HG03108 (cell line): ENCODE data around the gene AKAP7.
"Not testable (repeated sequence)": the region's sequence is repeated elsewhere in the genome, so short reads cannot be mapped to it uniquely, and the experiment has no call there.

Experiments
- ATAC-seq: cut with Tn5 transposase; IDR thresholded peaks from one replicate; pipeline ENCODE4 v1.9.1; 2021; ENCODE audit warnings: moderate library complexity; ENCODE audit not compliant: unreplicated experiment

The AKAP7 gene

GRCh38 chr6:131135244-131136020 lies at the start of gene AKAP7:
Gene AKAP7 (plus strand): TSS chr6:131135467. CDS start chr6:131135764, 297 bp downstream.
- peak; percentile 72 for ATAC-seq

GRCh38 chr6:131090339-131090738 lies 44.9 kb upstream of the AKAP7 start:
- ATAC-seq: not testable (repeated sequence)

DNA sequence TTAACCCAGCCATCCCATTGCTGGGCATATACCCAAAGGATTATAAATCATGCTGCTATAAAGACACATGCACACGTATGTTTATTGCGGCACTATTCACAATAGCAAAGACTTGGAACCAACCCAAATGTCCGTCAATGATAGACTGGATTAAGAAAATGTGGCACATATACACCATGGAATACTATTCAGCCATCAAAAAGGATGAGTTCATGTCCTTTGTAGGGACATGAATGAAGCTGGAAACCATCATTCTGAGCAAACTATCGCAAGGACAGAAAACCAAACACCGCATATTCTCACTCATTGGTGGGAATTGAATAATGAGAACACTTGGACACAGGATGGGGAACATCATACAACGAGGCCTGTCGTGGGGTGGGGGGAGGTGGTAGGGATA lies 43.3 kb upstream of the AKAP7 start:
- not testable (repeated sequence) for ATAC-seq

DNA sequence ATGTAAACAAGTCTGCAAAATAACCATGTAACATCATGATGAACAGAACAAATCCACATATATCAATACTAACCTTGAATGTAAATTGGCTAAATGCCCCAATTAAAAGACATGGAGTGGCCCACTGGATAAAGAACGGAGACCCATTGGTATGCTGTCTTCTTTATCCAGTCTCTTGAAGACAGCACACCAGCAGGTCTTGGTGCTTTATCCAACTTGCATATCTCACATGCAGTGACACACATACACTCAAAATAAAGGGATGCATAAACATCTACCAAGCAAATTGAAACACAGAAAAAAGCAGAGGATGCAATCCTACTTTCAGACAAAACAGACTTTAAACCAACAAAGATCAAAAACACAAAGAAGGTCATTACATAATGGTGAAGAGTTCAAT lies 41.9 kb upstream of the AKAP7 start:
- ATAC-seq: no peak

DNA sequence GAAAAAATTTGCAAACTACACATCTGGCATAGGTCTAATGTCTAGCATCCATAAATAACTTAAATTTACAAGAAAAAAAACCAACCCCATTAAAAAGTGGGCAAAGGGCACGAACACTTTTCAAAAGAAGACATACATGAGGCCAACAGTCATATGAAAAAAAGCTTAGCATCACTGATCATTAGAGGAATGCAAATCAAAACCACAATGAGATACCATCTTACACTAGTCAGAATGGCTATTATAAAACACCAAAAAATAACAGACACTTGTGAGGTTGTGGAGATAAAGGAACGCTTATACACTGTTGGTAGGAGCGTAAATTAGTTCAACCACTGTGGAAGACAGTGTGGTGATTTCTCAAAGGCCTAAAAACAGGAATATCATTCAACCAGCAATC lies 38.5 kb upstream of the AKAP7 start:
- no peak for ATAC-seq

DNA sequence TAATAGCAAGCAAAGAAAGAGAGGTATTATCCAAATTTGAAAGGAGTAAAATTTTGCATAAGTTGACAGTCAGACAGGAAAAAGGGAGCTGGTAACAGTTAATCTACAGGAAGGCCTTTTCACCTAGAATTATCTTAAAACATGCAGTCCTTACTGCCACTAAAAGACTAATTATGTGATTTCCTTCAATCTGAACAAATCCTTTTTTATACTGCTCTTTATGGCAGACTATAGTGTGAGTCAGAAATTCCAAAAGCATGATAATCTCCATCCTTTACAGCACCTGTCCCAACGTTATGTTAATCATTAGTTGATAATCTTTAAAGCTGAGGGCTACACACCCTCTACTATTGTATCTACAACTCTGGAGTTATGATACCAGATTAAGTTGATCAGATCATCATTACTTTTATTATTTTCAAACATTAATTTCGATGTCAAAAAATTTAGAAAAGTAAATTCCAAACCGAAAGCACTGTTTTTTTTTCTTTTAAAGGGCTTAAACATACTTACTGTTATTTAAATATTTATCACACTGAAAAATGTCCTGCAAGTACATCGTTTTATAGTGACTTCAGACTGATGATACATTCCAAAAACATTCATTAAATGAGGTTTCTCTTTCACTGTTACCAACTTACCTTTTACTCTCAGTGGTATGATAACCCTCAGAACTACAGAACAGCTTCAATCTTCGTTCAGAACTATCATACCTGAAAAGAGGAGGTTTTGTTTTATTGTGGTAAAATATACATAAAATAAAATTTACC lies 33.2 kb upstream of the AKAP7 start:
- no peak for ATAC-seq

DNA sequence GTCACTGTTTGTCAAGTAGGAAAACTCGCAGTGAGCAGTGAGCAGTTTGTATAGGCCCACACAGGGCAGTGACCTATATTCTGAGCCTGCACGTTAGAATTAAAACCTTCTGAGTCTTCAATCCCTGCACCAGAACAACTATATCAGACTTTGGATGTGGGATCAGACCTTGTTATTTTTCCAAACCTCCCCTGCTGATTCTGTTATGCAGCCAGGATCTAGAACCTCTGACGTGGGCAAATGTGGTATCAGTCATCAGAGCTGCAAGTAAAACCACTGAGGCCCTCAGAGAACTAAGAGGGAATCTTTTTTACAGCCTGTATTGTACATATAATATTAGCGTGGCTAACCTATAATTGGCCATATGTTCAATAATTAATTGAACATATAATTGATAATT lies 32.0 kb upstream of the AKAP7 start:
- ATAC-seq: no peak

- ATAC-seq: no peak
Measured at GRCh38 chr6:131103901-131104300, 31.4 kb upstream of the AKAP7 start.

- ATAC-seq: no peak
Measured at GRCh38 chr6:131107151-131107550, 28.1 kb upstream of the AKAP7 start.

DNA sequence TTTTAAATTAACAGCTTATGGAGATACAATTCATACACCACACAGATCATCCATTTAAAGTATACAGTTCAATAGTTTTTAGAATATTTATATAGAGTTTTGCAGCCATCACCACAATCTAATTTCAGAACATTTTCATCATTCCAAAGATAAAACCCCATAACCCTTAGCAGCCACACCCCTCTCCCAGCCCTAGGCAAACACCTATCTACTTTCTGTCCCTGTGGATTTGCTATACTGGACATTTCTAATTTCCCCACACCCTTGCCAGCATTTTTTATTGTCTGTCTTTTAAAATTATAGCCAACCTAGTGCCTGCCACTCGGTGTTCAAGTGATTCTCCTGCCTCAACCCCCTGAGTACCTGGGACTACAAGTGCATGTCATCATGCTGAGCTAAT lies 23.0 kb upstream of the AKAP7 start:
- no peak for ATAC-seq

DNA sequence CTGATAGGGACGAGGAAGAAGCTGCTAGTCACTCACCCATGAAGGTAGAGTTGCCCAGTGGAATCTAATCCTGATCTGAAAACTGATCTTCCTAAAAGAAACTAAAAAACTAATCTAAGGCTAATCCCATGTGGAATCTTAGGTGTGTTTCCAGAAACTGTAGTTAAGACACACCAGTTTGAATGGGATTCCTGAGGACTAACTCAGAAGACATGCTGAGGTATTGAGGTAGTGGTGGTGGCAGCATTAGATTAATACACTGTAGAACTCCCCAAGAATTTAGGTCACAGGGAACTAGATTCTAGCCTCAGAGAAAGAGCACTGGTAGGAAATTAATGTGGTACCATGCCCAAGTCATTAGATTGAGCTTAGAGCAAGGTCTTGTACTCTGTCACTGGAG lies 19.6 kb upstream of the AKAP7 start:
- no peak for ATAC-seq

GRCh38 chr6:131116321-131116720 lies 18.9 kb upstream of the AKAP7 start:
- ATAC-seq: no peak

DNA sequence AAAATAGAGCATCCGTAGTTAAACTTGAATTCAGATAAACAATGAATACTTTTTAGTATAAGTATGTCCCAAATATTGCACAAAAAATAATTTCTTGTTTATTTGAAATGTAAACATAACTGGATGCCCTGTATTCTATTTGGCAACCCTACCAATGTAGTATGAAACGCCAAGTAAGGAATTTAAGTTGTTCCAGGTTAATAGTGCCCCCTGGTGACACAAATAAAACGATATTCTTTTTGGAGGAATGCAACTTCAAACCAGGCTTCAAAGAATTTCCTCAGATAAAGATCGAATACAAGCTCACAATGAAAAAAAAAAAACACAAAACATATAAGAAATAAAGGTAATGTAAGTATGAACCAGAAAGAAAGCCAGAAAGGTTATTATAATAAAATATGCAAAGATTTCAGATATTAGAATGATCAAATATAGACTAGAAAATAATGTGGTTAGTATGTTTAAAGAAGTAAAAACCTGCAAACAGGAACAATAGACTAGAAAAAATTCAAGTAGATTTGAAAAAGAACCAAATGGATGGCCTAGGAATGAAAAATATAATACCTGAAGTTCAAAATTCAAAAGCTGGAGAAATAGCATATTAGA lies 18.4 kb upstream of the AKAP7 start:
- ATAC-seq: no peak

DNA sequence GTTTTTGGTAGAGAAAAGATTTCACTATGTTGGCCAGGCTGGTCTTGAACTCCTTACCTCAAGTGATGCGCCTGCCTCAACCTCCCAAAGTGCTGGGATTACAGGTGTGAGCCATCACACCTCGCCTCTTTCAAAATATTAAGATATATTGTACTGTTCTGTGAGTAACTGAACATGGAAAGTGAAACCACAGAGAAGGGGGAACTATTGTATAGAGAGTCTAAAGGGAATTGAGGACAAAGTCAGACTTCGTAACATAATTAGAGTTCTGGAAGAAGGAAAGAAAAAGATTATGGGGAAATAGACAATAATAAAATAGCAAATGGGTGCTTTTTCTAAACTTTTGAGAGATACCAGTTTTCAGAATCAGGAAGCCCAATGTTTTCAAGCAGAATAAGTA lies 17.4 kb upstream of the AKAP7 start:
- no peak for ATAC-seq

DNA sequence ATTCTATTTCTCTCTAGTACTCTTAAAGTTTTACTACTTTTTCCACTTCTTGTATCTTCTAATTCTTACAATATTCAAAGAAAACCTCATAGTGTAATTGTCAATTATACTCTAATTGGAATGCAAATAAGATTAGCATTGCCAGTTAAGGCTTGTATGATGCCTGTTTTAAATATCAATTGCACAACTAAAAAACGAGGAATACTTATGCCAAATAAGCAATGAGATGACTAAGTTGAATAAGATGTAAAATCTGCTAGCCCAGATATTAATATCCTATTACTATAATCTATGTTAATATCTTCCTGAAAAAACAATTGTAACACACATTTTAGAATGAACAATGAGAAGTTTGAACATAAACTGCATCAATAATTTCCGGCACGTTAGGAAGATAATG lies 13.3 kb upstream of the AKAP7 start:
- no peak for ATAC-seq

- no peak for ATAC-seq
Measured at GRCh38 chr6:131122516-131122915, 12.8 kb upstream of the AKAP7 start.

DNA sequence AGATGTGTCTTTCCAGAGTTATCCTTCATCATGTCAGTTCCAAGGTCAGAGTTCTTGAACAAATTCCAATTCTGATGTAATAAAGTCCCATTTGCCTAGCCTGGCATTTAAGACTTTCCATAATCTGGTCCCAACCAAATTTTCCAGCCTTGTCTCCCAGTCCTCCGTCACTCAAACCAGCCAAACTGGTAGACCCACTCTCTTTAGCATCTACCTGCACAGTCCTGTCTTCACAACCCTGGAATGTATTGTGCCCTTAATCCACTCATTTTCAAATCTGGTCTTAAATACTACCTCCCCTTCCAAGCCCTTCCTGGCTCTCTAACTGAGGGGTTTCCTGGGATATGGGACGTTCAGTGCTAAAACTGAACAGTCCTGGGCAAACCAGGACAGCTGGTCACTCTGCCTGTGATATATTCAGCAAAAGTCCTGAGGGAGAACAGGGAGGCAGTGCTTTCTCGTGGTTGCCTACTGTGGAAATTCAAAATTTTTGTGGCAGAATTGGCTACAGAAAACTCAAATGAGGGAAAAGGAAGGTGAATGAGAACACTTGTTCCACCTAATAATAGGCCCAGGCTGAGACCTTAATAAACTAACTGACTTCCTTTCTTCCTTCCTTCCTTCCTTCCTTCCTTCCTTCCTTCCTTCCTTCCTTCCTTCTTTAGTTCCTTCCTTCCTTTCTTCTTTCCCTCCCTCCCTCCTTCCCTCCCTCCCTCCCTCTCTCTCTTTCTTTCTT lies 10.8 kb upstream of the AKAP7 start:
- no peak for ATAC-seq

GRCh38 chr6:131125431-131125830 lies 9.8 kb upstream of the AKAP7 start:
- ATAC-seq: no peak

- ATAC-seq: no peak
Measured at GRCh38 chr6:131129689-131130553, 5.3 kb upstream of the AKAP7 start.

GRCh38 chr6:131130554-131130940 lies 4.7 kb upstream of the AKAP7 start:
- ATAC-seq: no peak
